Activated naive CD8-positive, alpha-beta T cell treated with anti-CD3 and anti-CD28 coated beads, Interleukin-2, amount 50 U/mL, for 24 hours (primary cell): ENCODE measurements around the gene AKNA.

Source experiments
- ATAC-seq: fragments of 150-1000 bp; cut with Tn5 transposase; one replicate; pipeline ENCODE4 v1.10.0; 2021
- DNase-seq: peaks from one replicate; pipeline ENCODE4 v3.0.0; 2021
- H3K27ac Mint-ChIP-seq: one replicate; pipeline ENCODE4 v1.8.0; 2021; ENCODE audit warnings: mild to moderate bottlenecking, mixed read lengths
- H3K27me3 Mint-ChIP-seq: one replicate; pipeline ENCODE4 v1.8.0; 2021; ENCODE audit warnings: mixed read lengths
- H3K36me3 Mint-ChIP-seq: one replicate; pipeline ENCODE4 v1.8.0; 2021; ENCODE audit warnings: low read depth, mixed read lengths
- H3K4me1 Mint-ChIP-seq: one replicate; pipeline ENCODE4 v1.8.0; 2021; ENCODE audit warnings: mixed read lengths
- H3K4me3 Mint-ChIP-seq: one replicate; pipeline ENCODE4 v1.8.0; 2021; ENCODE audit warnings: mild to moderate bottlenecking, moderate library complexity, mixed read lengths
- H3K9me3 Mint-ChIP-seq: one replicate; pipeline ENCODE4 v1.8.0; 2021; ENCODE audit warnings: mixed read lengths

The AKNA gene

GRCh38 chr9:114316605-114317230 lies 71.1 kb downstream of the AKNA start:
- Mint-ChIP-seq H3K36me3 (no peaks in the 10 kb centered on the region), H3K4me1 (peaks cover 6% of the 10 kb centered on the region), H3K4me3 (no peak overlapping the region), H3K9me3 (no peaks in the 10 kb centered on the region), H3K27ac (no peak overlapping the region), H3K27me3 (peaks cover 6% of the 10 kb centered on the region)
- no peak for DNase-seq
- no peak for ATAC-seq

GRCh38 chr9:114315723-114316363 lies 71.9 kb downstream of the AKNA start:
- Mint-ChIP-seq H3K36me3 (no peaks in the 10 kb centered on the region), H3K9me3 (no peaks in the 10 kb centered on the region), H3K4me3 (no peak overlapping the region), H3K27me3 (peaks cover 6% of the 10 kb centered on the region), H3K4me1 (peaks cover 3% of the 10 kb centered on the region), H3K27ac (no peak overlapping the region)
- DNase-seq = no peak
- no peak for ATAC-seq

GRCh38 chr9:114314881-114315722 lies 72.7 kb downstream of the AKNA start:
- H3K4me1 Mint-ChIP-seq = peaks cover 3% of the 10 kb centered on the region
- ATAC-seq (no peak), DNase-seq (no peak)
- peaks cover 6% of the 10 kb centered on the region for H3K27me3 Mint-ChIP-seq
- H3K36me3 Mint-ChIP-seq = no peaks in the 10 kb centered on the region
- no peaks in the 10 kb centered on the region for H3K9me3 Mint-ChIP-seq
- H3K4me3 Mint-ChIP-seq = no peak overlapping the region
- no peak overlapping the region for H3K27ac Mint-ChIP-seq

- no peak overlapping the region for H3K27ac Mint-ChIP-seq
These were observed 73.4 kb downstream of the AKNA start for GRCh38 chr9:114314256-114314867.

GRCh38 chr9:114313186-114313585 lies 74.6 kb downstream of the AKNA start:
- no peaks in the 10 kb centered on the region for H3K9me3 Mint-ChIP-seq
- H3K36me3 Mint-ChIP-seq = no peaks in the 10 kb centered on the region
- DNase-seq (no peak), ATAC-seq (no peak)
- no peak overlapping the region for H3K27ac Mint-ChIP-seq
- H3K4me1 Mint-ChIP-seq = peaks cover 3% of the 10 kb centered on the region
- H3K27me3 Mint-ChIP-seq = peaks cover 1% of the 10 kb centered on the region
- H3K4me3 Mint-ChIP-seq = no peak overlapping the region

More at GRCh38 chr9:114314256-114314867, 73.4 kb downstream of the AKNA start:
- H3K27me3 Mint-ChIP-seq = peaks cover 5% of the 10 kb centered on the region
- no peak overlapping the region for H3K4me3 Mint-ChIP-seq
- DNase-seq (no peak), ATAC-seq (no peak)
- H3K4me1 Mint-ChIP-seq = peaks cover 3% of the 10 kb centered on the region
- H3K36me3 Mint-ChIP-seq = no peaks in the 10 kb centered on the region
- no peaks in the 10 kb centered on the region for H3K9me3 Mint-ChIP-seq

GRCh38 chr9:114312513-114312875 lies 75.3 kb downstream of the AKNA start:
- H3K4me3 Mint-ChIP-seq = no peak overlapping the region
- no peak for ATAC-seq
- H3K36me3 Mint-ChIP-seq = no peaks in the 10 kb centered on the region
- DNase-seq = no peak
- no peak overlapping the region for H3K27ac Mint-ChIP-seq
- no peaks in the 10 kb centered on the region for H3K27me3 Mint-ChIP-seq
- H3K9me3 Mint-ChIP-seq = no peaks in the 10 kb centered on the region
- no peaks in the 10 kb centered on the region for H3K4me1 Mint-ChIP-seq

- H3K27ac Mint-ChIP-seq = no peak overlapping the region
- H3K4me3 Mint-ChIP-seq = no peak overlapping the region
- H3K36me3 Mint-ChIP-seq = no peaks in the 10 kb centered on the region
- no peaks in the 10 kb centered on the region for H3K9me3 Mint-ChIP-seq
- ATAC-seq (no peak), DNase-seq (no peak)
- H3K4me1 Mint-ChIP-seq = no peaks in the 10 kb centered on the region
- no peaks in the 10 kb centered on the region for H3K27me3 Mint-ChIP-seq
These were observed 75.9 kb downstream of the AKNA start for GRCh38 chr9:114311571-114312512.

GRCh38 chr9:114310471-114311450 lies 77.0 kb downstream of the AKNA start:
- H3K4me1 Mint-ChIP-seq = no peaks in the 10 kb centered on the region
- no peak overlapping the region for H3K27ac Mint-ChIP-seq
- ATAC-seq = no peak
- no peak for DNase-seq
- H3K4me3 Mint-ChIP-seq = no peak overlapping the region
- H3K36me3 Mint-ChIP-seq = no peaks in the 10 kb centered on the region
- no peaks in the 10 kb centered on the region for H3K27me3 Mint-ChIP-seq
- no peaks in the 10 kb centered on the region for H3K9me3 Mint-ChIP-seq

GRCh38 chr9:114309096-114309495 lies 78.7 kb downstream of the AKNA start:
- H3K4me1 Mint-ChIP-seq = peaks cover 2% of the 10 kb centered on the region
- H3K36me3 Mint-ChIP-seq = no peaks in the 10 kb centered on the region
- H3K4me3 Mint-ChIP-seq = no peak overlapping the region
- no peak overlapping the region for H3K27ac Mint-ChIP-seq
- DNase-seq (no peak), ATAC-seq (no peak)
- no peaks in the 10 kb centered on the region for H3K27me3 Mint-ChIP-seq
- no peaks in the 10 kb centered on the region for H3K9me3 Mint-ChIP-seq

- Mint-ChIP-seq H3K4me1 (peaks cover 2% of the 10 kb centered on the region), H3K4me3 (no peak overlapping the region), H3K36me3 (no peaks in the 10 kb centered on the region), H3K27ac (no peak overlapping the region), H3K9me3 (no peaks in the 10 kb centered on the region), H3K27me3 (no peaks in the 10 kb centered on the region)
- no peak for DNase-seq
- no peak for ATAC-seq
These were observed 79.3 kb downstream of the AKNA start for GRCh38 chr9:114308361-114308950.

- no peak for DNase-seq
These were observed 79.9 kb downstream of the AKNA start for GRCh38 chr9:114307899-114308267.

GRCh38 chr9:114304416-114305188 lies 83.2 kb downstream of the AKNA start:
- Mint-ChIP-seq H3K9me3 (no peaks in the 10 kb centered on the region), H3K4me3 (no peak overlapping the region), H3K27ac (no peak overlapping the region), H3K4me1 (peaks cover 2% of the 10 kb centered on the region), H3K36me3 (no peaks in the 10 kb centered on the region), H3K27me3 (no peaks in the 10 kb centered on the region)
- no peak for DNase-seq
- no peak for ATAC-seq

More at GRCh38 chr9:114307899-114308267, 79.9 kb downstream of the AKNA start:
- H3K4me1 Mint-ChIP-seq = peaks cover 2% of the 10 kb centered on the region
- H3K27me3 Mint-ChIP-seq = no peaks in the 10 kb centered on the region
- no peak overlapping the region for H3K27ac Mint-ChIP-seq
- ATAC-seq = no peak
- H3K36me3 Mint-ChIP-seq = no peaks in the 10 kb centered on the region
- no peaks in the 10 kb centered on the region for H3K9me3 Mint-ChIP-seq
- no peak overlapping the region for H3K4me3 Mint-ChIP-seq
